BLaER1 treated with 17β-estradiol and CSF1 and Interleukin-3, amounts not matched to agents 10 nM and 100 nM (cell line): Measurements from ENCODE around the gene TUBGCP6.
"Not testable (repeated sequence)": the region's sequence is repeated elsewhere in the genome, so short reads cannot be mapped to it uniquely, and the experiment has no call there.

Source experiments
- H3K27ac ChIP-seq, 11 experiments: shearing (Covaris generic); formaldehyde crosslinking; 2 replicates each; pipeline ENCODE4 v1.8.1; 2022
- H3K27me3 ChIP-seq, 11 experiments: shearing (Covaris generic); formaldehyde crosslinking; 2 replicates each; pipeline ENCODE4 v1.8.1; 2022
- H3K36me3 ChIP-seq, 11 experiments: shearing (Covaris generic); formaldehyde crosslinking; 2 replicates each; pipeline ENCODE4 v1.8.1; 2022
- H3K4me1 ChIP-seq, 10 experiments: shearing (Covaris generic); formaldehyde crosslinking; 2 replicates each; pipeline ENCODE4 v1.8.1; 2022
- H3K4me2 ChIP-seq, 11 experiments: shearing (Covaris generic); formaldehyde crosslinking; 2 replicates each; pipeline ENCODE4 v1.8.1; 2022
- H3K4me3 ChIP-seq, 10 experiments: shearing (Covaris generic); formaldehyde crosslinking; 2 replicates each; pipeline ENCODE4 v1.8.1; 2022
- H3K9ac ChIP-seq, 11 experiments: shearing (Covaris generic); formaldehyde crosslinking; 2 replicates each; pipeline ENCODE4 v1.8.1; 2022
- H3K9me3 ChIP-seq, 11 experiments: shearing (Covaris generic); formaldehyde crosslinking; replicated peaks in 1 of 11; 2 replicates each; pipeline ENCODE4 v1.8.1; 2022
- H4K20me1 ChIP-seq, 11 experiments: shearing (Covaris generic); formaldehyde crosslinking; 2 replicates each; pipeline ENCODE4 v1.8.1; 2022
- Cebpa-rat ChIP-seq, 11 experiments: shearing (Covaris generic); IDR thresholded peaks; 2 replicates each; pipeline ENCODE4 v1.8.1; 2022

The TUBGCP6 gene

GRCh38 chr22:50169774-50170341 lies 75.0 kb downstream of the TUBGCP6 start:
- H3K9me3 ChIP-seq: peaks cover 0 to 13% (median 0%) of the 10 kb centered on the region in 11 experiments; a peak in 11 of 22 replicates
- H3K36me3 ChIP-seq: no peaks in the 10 kb centered on the region
- peaks cover 0 to 35% (median 10%) of the 10 kb centered on the region in 11 experiments; a peak in 12 of 22 replicates for H4K20me1 ChIP-seq
- H3K4me1 ChIP-seq: peaks cover 19 to 42% (median 32%) of the 10 kb centered on the region in 10 experiments
- H3K4me2 ChIP-seq: peak overlapping the region; percentile 61 to 87 (median 70); a peak in 19 of 22 replicates
- H3K9ac ChIP-seq: peak overlapping the region in 8 of 11 experiments; percentile 49 to 73 (median 64); a peak in 13 of 22 replicates
- H3K4me3 ChIP-seq: peak overlapping the region; percentile 47 to 74 (median 60)
- peaks cover 35 to 57% (median 51%) of the 10 kb centered on the region in 11 experiments for H3K27me3 ChIP-seq
- H3K27ac ChIP-seq: peak overlapping the region in 7 of 11 experiments; percentile 30 to 58 (median 43); a peak in 8 of 22 replicates
- TF ChIP-seq Cebpa-rat (IDR thresholded peaks at IDR 0.05): no peak

GRCh38 chr22:50169181-50169759 lies 75.6 kb downstream of the TUBGCP6 start:
- peaks cover 0 to 13% (median 0%) of the 10 kb centered on the region in 11 experiments; a peak in 11 of 22 replicates for H3K9me3 ChIP-seq
- H3K27ac ChIP-seq: peak overlapping the region in 4 of 11 experiments; percentile 36 to 58 (median 53); a peak in 2 of 22 replicates
- peaks cover 0 to 29% (median 10%) of the 10 kb centered on the region in 11 experiments; a peak in 12 of 22 replicates for H4K20me1 ChIP-seq
- peak overlapping the region in 7 of 11 experiments; percentile 49 to 73 (median 63); a peak in 5 of 22 replicates for H3K9ac ChIP-seq
- H3K4me3 ChIP-seq: peak overlapping the region; percentile 47 to 74 (median 60); a peak in 16 of 20 replicates
- peaks cover 19 to 39% (median 31%) of the 10 kb centered on the region in 10 experiments for H3K4me1 ChIP-seq
- peak overlapping the region; percentile 61 to 87 (median 70); a peak in 15 of 22 replicates for H3K4me2 ChIP-seq
- H3K36me3 ChIP-seq: no peaks in the 10 kb centered on the region
- TF ChIP-seq Cebpa-rat (IDR thresholded peaks at IDR 0.05): no peak
- peaks cover 35 to 57% (median 51%) of the 10 kb centered on the region in 11 experiments for H3K27me3 ChIP-seq

- H3K27me3 ChIP-seq: peaks cover 35 to 57% (median 51%) of the 10 kb centered on the region in 11 experiments
- H3K9ac ChIP-seq, H3K36me3 ChIP-seq, H3K4me3 ChIP-seq, H3K27ac ChIP-seq: not testable (repeated sequence)
- 0 out of 22 replicates have a peak overlapping the region, but pooled peaks of 1 of the 11 experiments have one; percentile 57 for H3K4me2 ChIP-seq
- H3K9me3 ChIP-seq: peaks cover 0 to 13% (median 0%) of the 10 kb centered on the region in 11 experiments; a peak in 11 of 22 replicates
- peaks cover 0 to 23% (median 4%) of the 10 kb centered on the region in 11 experiments; a peak in 11 of 22 replicates for H4K20me1 ChIP-seq
- H3K4me1 ChIP-seq: peaks cover 16 to 33% (median 25%) of the 10 kb centered on the region in 10 experiments
Observed at GRCh38 chr22:50168490-50169180, 76.2 kb downstream of the TUBGCP6 start.

- Histone ChIP-seq H3K27me3 (peaks cover 35 to 57% (median 51%) of the 10 kb centered on the region in 11 experiments), H3K36me3 (no peaks in the 10 kb centered on the region), H3K4me1 (peaks cover 9 to 30% (median 20%) of the 10 kb centered on the region in 10 experiments), H3K9me3 (peaks cover 0 to 13% (median 0%) of the 10 kb centered on the region in 11 experiments; a peak in 11 of 22 replicates), H3K9ac (no peak overlapping the region), H3K4me2 (no peak overlapping the region), H3K4me3 (no peak overlapping the region), H4K20me1 (peaks cover 0 to 18% (median 0%) of the 10 kb centered on the region in 11 experiments; a peak in 6 of 22 replicates), H3K27ac (no peak overlapping the region)
- no peak for TF ChIP-seq Cebpa-rat (IDR thresholded peaks at IDR 0.05)
Observed at GRCh38 chr22:50167689-50168489, 76.9 kb downstream of the TUBGCP6 start.
